GM19463 (cell line): ENCODE measurements around the gene GGCX.
"Not testable (repeated sequence)": the region's sequence is repeated elsewhere in the genome, so short reads cannot be mapped to it uniquely, and the experiment has no call there.

Experiments used
- ATAC-seq: cut with Tn5 transposase; IDR thresholded peaks from one replicate; pipeline ENCODE4 v1.9.1; 2021; ENCODE audit warnings: mild to moderate bottlenecking, moderate library complexity; ENCODE audit not compliant: unreplicated experiment

GGCX gene

DNA sequence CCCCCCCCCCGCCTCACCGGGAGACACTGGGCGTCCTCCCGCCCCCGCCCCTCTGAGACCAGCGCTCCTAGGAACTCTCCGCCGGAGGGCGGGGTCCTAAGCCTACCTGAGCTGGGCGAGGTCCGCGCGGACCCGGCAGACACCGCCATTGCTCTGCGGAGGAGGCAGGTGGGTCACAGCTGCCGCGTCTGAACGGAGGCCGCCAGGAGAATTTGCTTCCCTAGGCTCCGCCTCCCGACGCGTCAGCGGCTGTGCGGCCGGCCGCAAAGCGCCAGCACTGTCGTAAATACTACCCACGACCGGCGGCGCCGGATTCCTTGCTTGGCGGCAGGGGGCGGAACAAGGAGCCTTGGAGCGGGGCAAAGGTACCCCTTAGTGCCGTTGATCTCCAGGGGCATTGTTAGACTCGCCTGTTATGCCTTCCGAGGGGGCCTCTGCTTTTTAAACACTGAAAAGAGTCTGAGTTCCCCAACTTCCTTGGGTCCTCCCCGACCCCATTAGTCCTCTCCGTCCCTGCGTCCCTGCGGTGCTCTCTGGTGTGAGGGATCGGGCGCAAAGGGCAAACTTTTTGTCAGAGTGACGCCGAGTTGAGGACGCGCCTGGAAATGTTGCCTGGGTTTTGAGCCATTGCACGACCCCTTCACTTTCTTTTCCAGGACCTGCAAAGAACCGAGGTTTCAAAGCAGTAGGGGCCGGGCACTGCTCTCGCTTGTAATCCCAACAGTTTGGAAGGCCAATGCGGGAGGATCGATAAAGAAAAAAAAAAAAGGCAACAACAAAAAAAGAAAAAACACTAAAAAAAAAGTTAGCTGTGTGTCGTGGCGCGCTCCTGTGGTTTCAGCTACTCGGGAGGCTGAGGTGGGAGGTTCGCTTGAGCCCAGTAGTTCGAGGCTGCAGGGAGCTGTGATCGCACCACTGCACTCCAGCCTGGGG, at the start of gene GGCX:
Gene GGCX (minus strand): TSS at position 214 of the 933 bp plus-strand sequence. CDS start 65 bp downstream, at position 149.
- peak; percentile 89 for ATAC-seq

DNA sequence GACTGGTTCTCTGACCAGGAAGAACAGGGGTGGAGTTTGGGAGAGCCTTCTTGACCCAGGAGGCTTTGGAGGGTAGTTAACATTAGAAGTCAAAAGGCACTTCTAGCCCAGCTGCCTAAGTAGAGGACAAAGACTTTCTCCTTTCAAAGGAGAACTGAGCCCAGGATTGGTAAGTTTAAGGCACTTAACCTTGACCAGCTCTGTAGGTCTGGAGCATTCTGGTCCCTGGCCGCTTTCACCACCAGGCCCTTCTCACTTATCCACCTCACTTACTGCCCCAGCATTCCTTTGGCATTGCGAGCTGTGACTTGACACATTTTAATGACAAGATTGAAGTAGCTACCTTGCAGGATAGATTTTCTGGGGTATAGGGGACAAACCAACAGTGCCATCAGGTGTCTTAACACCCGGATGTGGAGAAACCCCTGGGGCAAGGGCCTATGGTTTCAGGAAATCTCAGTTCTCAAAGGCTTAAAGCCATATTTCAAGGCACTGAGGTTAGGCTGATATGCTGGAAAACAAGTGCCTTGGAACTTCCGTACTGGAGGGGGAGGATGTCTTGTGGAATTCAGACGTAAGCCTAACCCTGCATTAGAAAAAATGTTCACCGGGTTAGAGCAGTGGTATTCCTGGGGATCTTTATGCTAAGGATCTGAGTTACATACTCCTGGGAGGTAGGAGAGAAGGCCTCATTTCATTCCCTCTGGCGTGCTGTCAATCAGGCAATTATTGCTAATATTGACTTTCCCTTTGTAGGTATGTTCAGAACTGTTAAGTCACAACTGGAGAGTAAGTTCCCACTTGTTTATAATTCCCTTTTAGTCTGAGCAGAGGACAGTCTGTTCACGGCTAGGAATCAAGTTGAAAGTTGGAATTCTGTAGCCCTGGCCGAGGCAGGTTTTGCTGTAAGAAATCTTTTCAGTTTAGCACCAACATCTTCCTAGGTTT, 46.2 kb upstream of the GGCX start:
- ATAC-seq, result no peak

DNA sequence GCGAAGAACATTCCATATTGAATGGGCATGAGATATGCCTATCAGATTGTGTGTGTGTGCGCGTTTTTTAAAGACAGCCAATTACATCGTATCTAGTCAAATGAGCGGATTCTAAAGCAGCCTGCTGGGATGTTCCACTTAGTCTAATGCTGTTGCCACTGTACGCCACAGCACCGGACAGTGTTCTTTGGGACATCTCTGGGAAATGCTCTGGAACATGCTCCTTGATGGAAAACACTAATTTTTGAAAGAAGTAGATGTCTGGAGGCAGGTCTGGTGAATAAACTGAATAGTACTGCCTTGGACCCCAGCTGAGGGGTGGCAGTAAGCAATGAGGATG, 44.8 kb upstream of the GGCX start:
- no peak for ATAC-seq

DNA sequence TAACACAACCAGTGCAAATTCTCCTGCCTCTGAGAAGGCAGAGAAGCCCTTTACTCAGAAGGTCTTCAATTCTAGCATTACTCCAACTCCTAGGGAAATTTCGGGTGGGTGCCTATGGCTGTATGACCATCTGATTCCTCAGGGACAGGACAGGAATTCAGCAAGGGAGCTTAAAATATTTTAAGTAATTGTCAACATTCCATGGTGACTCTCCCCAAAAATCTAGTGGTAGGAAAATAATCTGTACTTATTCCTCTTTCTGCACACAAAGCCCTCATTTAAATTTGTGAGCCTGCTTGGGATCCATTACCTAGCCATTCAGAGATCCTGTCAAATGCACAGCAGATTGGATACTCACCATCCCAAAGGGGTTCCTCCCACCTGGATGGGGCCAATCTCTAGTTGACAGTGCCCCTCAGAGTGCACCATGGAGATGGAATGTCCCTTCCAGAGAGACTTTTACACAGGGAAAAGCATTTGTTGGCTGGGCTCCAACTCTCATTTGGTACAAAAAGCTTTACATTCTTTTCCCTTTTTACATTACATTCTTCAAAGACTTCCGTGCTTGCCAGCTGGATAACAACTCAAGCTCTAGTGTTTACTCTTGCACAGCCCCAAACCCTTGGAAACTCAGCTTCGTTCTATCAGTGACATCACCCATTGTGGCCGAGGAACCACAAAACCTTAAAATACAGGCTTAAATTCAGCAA, 44.3 kb upstream of the GGCX start:
- no peak for ATAC-seq

DNA sequence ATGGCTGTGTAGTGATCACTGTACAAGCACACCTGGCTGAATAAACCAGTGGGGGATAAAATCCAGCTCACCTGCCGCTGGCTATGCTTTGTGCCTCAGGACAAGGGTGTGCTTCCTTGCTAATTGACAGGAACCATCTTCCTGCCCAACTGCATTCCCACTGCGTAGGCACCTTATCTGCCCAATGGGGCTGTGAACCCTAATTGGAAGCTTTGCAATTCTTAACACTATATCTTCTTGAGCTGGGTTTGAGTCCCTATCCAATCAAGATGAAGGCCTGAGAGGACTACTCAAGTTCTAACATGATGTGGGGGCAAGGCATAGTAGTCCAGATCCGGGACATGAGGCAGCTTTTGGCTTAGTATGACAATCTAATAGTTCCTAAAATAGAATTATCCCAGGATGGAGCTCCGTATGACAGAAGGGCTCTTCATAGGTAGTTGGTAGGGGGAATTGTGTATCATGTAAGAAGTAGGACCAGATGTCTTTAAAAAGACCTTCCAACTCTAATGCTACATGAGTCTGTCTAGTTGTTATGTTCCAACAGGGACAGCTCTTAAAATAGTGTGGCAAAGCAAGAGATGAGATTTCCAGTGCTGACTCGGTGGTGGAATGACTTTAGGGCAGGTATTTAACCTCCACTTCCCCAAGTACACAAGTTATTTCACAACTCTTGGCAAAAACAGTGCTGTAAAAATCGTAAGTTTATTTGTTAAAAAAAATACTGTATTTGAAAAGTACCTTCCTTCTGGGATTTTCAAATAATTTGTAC, 43.5 kb upstream of the GGCX start:
- no peak for ATAC-seq

DNA sequence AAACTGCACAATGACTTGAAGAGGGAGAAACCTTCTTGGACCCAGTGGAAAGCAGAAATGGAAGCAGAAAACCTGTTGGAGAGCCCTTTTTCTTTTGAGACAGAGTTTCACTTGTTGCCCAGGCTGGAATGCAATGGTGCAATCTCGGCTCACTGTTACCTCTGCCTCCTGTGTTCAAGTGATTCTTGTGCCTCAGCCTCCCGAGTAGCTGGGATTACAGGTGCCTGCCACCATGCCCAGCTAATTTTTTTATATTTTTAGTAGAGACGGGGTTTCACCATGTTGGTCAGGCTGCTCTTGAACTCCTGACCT, 42.8 kb upstream of the GGCX start:
- ATAC-seq, result not testable (repeated sequence)

DNA sequence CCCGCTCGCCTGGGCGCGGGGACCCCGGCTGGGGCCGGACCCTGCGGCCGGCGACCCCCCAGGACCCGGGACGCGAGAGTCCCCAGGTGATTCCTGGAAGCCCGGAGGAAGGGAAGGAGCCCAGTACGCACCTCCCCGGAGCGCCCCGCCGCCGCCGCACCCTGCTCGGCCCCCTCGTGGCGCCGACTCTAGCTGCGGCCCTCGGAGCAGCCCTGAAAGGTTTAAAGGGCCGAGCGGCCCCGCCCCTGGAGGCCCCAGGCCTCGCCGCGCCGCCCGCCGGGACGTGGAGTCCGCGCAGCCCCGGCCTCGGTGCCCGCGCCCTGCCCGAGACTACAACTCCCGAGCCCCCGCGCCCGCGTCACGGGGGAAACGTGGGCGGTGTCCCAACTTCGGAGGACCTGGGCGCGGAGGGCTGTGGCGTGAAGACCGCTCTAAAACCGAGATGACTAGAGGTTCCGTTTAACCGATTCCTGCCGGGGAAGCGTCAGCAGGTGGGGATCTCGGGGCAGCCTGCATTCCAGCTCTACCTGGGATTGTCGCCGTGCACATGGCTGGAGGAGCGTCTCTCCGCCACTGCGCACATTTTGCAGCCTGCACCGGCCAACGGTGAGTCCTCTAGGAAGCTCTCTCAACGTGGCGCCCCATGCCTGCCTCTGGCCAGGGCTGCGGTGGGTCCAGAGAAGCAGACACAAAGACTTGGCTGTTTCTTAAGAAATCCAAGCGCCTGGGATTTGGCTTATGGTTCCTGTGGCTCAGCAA, 41.4 kb upstream of the GGCX start, which contains the start of gene TMEM150A:
Gene TMEM150A (minus strand): TSS at position 223 of the 759 bp plus-strand sequence. CDS start 750 bp downstream, outside the sequence.
- peak; percentile 97 for ATAC-seq

DNA sequence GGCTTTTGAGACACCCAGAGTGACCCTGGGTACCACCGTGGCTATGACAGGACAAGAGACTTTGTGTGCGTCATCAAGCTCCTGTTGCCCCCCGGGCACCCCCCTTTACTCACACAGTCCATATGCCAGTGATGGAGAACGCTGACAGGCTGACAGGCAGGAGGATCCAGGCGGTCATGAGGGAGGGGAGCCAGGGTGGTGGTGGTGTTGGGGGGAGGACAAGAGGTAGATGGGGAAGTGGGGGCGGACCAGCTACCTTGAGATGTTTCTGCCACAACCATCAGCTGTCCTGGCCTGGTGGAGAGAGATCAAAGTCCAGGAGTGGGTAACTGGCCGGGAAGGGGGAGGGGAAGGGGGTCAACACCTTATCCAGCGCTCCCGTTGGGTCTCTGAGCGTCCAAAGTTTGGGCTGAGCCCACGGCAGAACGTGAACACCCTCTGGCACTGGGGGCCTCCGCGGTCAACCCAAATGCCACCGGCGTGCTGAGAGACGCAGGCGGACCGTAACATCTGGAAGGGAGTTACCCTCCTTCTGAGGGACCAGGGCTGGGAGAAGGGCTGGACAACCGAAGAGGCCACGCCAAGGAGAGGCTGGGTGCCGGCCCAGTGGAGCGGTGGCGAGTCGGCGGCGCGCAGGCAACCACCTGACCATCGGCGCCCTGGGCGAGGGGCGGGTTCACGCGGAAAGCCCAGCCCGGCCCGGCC, 40.6 kb upstream of the GGCX start:
- peak; percentile 31 for ATAC-seq

DNA sequence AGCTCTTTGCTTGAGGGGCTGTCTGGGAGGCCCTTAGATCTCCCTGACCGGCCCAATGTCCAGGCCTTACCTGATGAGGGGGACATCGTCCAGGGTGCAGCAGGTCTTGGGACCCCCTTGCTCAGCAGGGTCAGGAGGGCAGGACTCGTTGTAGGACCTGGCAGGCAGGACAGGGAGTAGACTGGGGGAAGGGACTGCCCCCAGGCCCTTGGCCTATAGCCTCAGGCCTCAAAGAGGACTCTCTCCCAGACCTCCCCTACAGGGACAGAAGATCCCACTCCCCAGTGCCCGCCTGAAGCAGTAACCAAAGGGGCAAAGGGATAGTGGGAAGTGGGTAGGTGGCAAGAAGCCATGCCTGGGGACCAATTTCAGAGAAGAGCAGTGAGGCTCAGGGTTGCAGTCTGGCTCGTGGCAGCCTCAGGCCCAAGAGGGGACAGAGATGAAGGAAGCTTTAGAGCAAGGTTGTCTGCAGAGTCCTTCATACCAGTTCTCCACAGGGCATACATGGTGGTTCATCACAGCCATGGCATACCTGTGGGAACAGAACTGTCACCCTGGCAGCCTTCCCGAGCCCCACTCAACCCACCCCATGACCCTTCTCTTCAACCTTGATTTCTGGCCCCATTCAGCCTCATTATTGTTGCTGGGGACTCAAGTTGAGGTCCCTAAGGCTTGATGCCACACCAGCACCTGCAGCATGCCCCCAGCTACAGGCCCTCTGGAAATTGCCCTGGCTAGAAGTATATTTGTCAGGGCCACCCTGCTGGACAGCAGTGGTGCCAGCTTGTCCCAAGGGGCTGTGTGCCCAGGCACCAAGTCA, 39.9 kb upstream of the GGCX start:
- ATAC-seq, result no peak

DNA sequence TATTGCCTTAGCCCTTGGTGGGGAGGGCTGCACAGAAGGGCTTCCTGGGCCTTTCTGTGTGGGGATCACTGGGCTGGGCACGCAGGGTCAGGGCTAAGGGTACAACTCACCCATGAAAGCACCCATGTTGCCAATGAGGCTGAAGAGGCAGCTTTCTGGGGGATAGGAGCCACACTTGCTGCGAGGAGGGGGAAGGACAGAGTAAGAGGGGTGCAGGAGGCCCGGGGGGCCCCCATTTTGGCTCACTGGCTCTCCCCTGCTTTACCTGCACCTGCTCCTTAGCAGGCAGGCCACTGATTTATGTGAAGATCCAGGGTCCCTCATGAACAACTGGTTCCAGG, 38.9 kb upstream of the GGCX start:
- no peak for ATAC-seq

DNA sequence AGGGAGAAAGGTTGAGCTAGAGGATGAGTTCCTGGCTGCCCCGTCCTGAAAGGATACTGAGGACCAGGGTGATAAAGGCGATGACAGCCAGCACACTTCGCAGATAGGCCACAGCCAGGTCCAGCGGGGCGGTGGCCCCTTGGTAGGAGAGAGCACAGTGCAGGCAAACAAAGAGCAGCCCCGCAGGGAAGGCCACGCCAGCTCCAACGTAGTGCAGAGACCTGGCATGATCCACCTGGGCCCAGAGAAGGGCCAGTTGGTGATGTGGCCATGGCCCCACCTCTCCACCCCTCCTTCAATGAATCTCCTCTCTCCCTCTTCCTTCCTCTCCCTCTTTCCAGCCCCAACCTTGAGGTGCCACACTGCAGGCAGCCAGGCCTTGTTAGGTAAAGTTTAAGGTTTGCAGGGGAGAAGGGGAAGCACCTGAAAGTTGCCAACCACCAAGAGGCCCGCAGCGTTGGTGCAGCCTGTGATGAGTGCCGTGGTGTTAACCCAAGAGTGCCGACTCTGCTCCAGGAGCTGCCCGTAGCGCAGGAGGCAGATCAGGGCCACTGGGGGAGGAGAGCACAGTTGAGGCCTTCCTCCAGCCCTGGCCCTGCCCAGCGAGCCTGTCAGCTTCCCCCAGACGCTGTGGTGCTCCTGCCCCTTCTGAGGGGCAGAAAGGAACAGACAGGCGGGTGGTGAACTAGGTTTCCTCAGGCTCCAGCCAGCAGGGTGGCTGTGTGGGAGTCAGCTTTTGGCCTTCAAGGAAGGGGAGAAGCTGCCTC, 38.4 kb upstream of the GGCX start:
- ATAC-seq, result no peak

DNA sequence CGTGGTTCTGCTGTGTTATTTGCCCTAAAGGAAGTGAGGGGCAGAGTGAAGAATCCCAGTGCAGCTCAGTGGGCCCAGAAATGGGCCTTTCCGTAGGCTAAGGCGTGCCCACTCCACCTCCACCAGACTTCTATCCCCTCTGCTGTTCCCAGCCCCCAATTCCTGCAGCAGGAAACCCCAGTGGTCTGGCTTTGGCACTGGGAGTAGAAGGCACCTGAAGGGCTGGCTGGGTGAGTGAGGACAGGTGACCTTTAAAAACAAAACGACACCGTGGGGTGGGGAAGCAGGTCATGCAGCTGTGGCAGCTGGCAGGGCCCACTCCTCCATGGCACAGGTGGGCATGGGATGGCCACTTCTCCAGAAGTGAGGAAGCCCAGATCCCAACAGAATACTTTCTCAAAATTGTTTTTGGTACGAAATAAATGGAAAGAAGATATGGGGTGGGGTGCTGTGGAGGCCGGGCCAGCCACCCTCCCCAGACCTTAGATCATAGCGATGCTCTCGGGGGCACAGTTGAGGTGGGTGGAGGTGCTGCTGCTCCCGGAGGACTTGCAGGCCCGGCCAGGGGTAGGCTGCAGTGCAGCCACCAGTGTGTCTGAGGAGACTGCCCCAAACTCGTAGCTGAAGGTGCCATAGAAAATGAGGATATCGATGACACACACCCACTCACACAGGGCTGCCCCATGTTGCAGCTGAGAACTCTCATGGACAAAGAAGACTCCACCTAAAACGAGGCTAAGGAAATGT, 37.5 kb upstream of the GGCX start:
- no peak for ATAC-seq

DNA sequence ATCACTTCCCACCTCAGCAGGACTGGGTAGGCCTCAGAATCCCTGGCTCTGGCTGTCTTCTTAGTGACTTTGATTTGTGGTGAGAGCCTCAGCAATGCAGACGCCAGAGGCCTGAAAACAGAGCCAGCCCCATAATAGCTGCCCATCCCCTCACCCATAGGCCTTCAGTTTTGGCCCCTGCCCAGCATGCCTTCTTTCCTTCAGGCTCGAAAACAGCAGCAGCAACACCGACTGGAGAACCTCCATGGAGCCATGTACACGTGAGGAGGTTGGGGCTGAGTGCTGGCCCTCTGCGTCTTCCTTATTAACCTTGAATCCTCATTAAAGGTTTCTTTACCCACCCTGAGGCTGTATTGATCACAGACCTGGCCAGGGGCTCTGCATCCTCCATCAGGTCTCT, 35.9 kb upstream of the GGCX start:
- ATAC-seq, result no peak

DNA sequence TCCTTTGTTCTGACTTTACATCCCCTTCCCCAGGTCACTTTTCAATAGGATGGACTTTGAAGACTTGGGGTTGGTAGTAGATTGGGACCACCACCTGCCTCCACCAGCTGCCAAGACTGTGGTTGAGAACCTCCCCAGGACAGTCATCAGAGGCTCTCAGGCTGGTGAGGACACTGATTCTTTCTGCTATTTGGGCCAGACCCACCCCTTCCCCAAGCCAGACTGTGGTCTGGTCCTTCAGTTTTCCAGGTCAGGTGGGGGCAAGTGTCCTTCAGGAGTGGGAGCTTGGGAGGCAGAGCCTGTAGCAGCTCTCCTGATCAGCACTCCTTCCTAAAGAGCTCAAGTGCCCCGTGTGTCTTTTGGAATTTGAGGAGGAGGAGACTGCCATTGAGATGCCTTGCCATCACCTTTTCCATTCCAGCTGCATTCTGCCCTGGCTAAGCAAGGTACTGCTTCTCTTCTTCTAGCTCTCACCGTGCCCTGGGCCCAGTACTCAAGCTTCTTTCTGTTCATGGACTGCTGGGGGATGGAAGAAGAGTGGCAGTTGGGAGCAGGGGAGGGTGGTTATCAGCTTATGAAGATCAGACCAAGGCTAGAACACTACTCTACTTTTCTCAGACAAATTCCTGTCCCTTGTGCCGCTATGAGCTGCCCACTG, 35.3 kb upstream of the GGCX start:
- no peak for ATAC-seq

DNA sequence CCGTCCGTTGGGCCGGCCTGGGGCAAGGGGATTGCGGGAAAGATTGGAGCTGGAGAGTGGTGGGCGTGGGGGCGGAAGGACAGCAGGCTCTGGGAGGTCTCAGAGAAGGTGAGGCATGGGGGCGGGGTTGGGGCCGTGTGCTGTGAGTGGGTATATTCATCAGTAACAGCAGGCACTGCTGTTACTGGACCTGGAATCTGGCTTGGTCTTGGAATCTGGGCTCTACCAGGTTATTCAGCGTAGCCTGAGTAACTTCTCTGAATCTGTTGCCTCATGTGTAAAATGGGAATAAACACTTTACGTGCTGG, 34.7 kb upstream of the GGCX start:
- ATAC-seq, result no peak

DNA sequence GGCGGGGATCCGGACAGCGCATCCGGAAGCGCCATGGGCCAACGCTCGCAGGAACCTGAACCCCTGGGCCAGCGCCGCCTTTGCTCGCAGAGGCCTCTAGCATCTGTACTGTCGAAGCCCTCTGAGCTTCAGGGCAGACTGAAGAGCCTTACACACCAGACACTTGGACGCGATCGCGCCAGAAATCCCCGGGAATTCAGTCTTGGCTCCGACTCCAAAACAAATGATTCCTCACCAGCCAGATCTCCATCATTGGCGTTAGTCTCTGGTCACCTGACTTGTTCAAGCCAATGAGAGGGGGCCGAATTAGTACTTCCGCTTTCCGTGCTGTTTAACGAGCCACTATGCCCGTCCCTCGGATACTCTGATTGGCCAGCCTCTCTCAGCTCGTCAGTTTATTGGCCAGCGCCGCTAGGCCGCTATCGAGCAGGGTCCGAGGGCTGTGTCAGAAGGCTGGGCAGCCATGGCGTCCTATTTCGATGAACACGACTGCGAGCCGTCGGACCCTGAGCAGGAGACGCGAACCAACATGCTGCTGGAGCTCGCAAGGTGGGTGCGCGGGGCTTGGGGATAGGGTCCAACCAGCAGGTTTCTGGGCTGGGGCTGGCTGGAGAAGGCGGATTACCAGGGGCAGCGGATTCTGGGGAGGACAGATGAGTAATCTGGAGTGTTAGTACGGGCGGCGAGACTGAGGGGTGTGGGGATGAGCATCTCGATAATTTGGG, 34.2 kb upstream of the GGCX start, which contains the start of gene RNF181:
Gene RNF181 (plus strand): TSS at position 445 of the 725 bp plus-strand sequence. CDS start 19 bp downstream, at position 464.
- peak; percentile 98 for ATAC-seq
